Esophagus muscularis mucosa (tissue), 4 donors: Measurements from ENCODE around the gene HOXD11. TPM values are rescaled to one million over a fixed set of nuclear protein-coding genes. Genes with fewer than 3 reads are reported as not detected.

Experiments
- DNase-seq: peaks from one replicate; pipeline ENCODE4 v3.0.0-alpha.2; 2017; ENCODE audit errors: extremely low spot score
- H3K27ac ChIP-seq, 4 donors: fragments of 200-600 bp; sonication (generic); replicated peaks in 1 of 4; 1 replicate in 3 of 4; 2 replicates in 1 of 4; pipeline ENCODE4 v1.5.1; 2016 to 2019; ENCODE audit warnings: mild to moderate bottlenecking in 1 of 4
- H3K27me3 ChIP-seq, 4 donors: fragments of 200-600 bp; sonication (generic); one replicate each; pipeline versions ENCODE4 v1.5.1 to v1.6.0; 2016 to 2019
- H3K36me3 ChIP-seq, 4 donors: fragments of 200-600 bp; sonication (generic); one replicate each; pipeline ENCODE4 v1.5.1; 2016 to 2019
- H3K4me1 ChIP-seq, 4 donors: fragments of 200-600 bp; sonication (generic); one replicate each; pipeline ENCODE4 v1.5.1; 2016 to 2019
- H3K4me3 ChIP-seq, 4 donors: fragments of 200-600 bp; sonication (generic); 1 replicate in 2 of 4; 2 replicates in 2 of 4; pipeline ENCODE4 v1.5.1; 2016 to 2019; ENCODE audit warnings: mild to moderate bottlenecking in 4 of 4, moderate library complexity in 1 of 4
- H3K9me3 ChIP-seq, 4 donors: fragments of 200-600 bp; sonication (generic); 1 replicate in 3 of 4; 2 replicates in 1 of 4; pipeline ENCODE4 v1.5.1; 2016 to 2019
- EP300 ChIP-seq: sonication (generic); formaldehyde crosslinking; IDR thresholded peaks from one replicate; pipeline ENCODE4 v1.6.1; 2017; ENCODE audit warnings: antibody characterized with exemption
- POLR2A ChIP-seq: fragments of 450-650 bp; IDR thresholded peaks from one replicate; pipeline ENCODE4 v1.6.1; 2017; ENCODE audit warnings: antibody characterized with exemption, moderate library complexity, mild to moderate bottlenecking, low read depth
- POLR2AphosphoS5 ChIP-seq, 2 donors: sonication (generic); formaldehyde crosslinking; IDR thresholded peaks; one replicate each; pipeline ENCODE4 v1.6.1; 2017; ENCODE audit warnings: antibody characterized with exemption in 2 of 2
- WGBS: methylation state at CpG from one replicate; pipeline ENCODE4 v1.1.5; 2018; 5-methylcytosine and 5-hydroxymethylcytosine counted together
- intact Hi-C: fragments of 100-400 bp; cut with DNase I; formaldehyde crosslinking; loops from one replicate; pipeline ENCODE4 v1.15.1; 2023
- total RNA-seq, 4 donors: library from RNA; depleted of rRNA; stranded (reverse); fragments of >200 nt; gene quantifications; one replicate each; pipeline versions ENCODE4 v1.1.0 to v1.2.1, GENCODE V29; 2016
- TF ChIP-seq, protein P1 (sequence below), 3 experiments: fragments of 200-600 bp in 2 of 3; fragments of 450-650 bp in 1 of 3; sonication (generic) in 2 of 3; IDR thresholded peaks; one replicate each; pipeline ENCODE4 v1.5.1; 2017 to 2019; ENCODE audit warnings: antibody characterized with exemption in 3 of 3, mild to moderate bottlenecking in 2 of 3, moderate library complexity in 1 of 3

HOXD11 gene
- total RNA-seq, 4 donors from 2014 or later = not detected

- Histone ChIP-seq H3K27ac (no peak overlapping the region), H3K27me3 (peaks cover 0 to 100% (median 96%) of the 10 kb centered on the region in 4 donors), H3K9me3 (no peaks in the 10 kb centered on the region), H3K36me3 (no peaks in the 10 kb centered on the region), H3K4me3 (no peak overlapping the region), H3K4me1 (peaks cover 11 to 46% (median 41%) of the 10 kb centered on the region in 4 donors)
- no peak for TF ChIP-seq EP300
- TF ChIP-seq, protein P1, sequence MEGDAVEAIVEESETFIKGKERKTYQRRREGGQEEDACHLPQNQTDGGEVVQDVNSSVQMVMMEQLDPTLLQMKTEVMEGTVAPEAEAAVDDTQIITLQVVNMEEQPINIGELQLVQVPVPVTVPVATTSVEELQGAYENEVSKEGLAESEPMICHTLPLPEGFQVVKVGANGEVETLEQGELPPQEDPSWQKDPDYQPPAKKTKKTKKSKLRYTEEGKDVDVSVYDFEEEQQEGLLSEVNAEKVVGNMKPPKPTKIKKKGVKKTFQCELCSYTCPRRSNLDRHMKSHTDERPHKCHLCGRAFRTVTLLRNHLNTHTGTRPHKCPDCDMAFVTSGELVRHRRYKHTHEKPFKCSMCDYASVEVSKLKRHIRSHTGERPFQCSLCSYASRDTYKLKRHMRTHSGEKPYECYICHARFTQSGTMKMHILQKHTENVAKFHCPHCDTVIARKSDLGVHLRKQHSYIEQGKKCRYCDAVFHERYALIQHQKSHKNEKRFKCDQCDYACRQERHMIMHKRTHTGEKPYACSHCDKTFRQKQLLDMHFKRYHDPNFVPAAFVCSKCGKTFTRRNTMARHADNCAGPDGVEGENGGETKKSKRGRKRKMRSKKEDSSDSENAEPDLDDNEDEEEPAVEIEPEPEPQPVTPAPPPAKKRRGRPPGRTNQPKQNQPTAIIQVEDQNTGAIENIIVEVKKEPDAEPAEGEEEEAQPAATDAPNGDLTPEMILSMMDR (IDR thresholded peaks at IDR 0.05) = no peak
- TF ChIP-seq POLR2A = no peak
- TF ChIP-seq POLR2AphosphoS5 (IDR thresholded peaks at IDR 0.05) = no peak
- intact Hi-C loops = no loop called here
- WGBS = 7% methylated on average over 5 of the region's 35 CpGs
- no peak for DNase-seq
Measured at GRCh38 chr2:176098366-176099158, 8.5 kb upstream of the HOXD11 start.

DNA sequence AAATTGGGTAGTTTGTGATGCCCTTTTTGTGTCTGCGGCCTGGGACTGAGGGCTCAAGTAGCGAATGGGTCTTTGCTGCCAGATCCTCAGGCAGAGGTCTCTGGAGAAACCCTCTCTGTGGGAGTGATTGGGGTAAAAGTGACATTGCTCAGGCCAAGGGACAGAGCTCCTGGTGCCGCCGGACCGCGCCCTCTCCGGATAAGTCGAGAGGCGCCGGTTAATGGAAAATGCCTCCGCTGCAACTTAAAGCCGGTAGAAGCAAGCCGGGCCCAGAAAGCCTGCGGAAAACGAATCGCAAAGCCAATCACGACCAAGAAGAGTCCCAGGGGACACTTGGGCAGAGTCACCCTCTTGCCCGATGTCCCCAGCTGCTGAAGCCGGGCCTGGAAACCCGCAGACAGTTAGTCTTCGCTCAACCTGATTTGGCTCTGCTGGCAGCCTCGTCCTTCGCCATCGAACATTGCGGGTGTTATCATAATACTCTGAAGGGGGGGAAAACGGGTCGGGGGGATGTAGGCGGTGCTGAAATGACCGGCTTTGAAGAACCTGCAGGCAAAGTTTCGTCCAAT lies 7.8 kb upstream of the HOXD11 start:
- intact Hi-C loops = no loop called here
- Histone ChIP-seq H3K9me3 (no peaks in the 10 kb centered on the region), H3K4me1 (peaks cover 14 to 50% (median 47%) of the 10 kb centered on the region in 4 donors), H3K4me3 (no peak overlapping the region), H3K36me3 (no peaks in the 10 kb centered on the region), H3K27ac (no peak overlapping the region), H3K27me3 (peaks cover under 1 to 100% (median 96%) of the 10 kb centered on the region in 4 donors)
- 8% methylated on average over 24 of the region's 30 CpGs for WGBS
- TF ChIP-seq, protein P1 (IDR thresholded peaks at IDR 0.05) = no peak
- TF ChIP-seq POLR2A (no peak), POLR2AphosphoS5 (IDR thresholded peaks at IDR 0.05) (no peak), EP300 (no peak)
- no peak for DNase-seq

- intact Hi-C loops = no loop called here
- no peak for DNase-seq
- H3K4me3 ChIP-seq = no peak within 1 kb of the TSS
- no peaks in the 10 kb centered on the region for H3K36me3 ChIP-seq
- H3K27ac ChIP-seq = no peak within 1 kb of the TSS
- WGBS = 6% methylated on average over 34 of the region's 70 CpGs
- H3K27me3 ChIP-seq = peaks cover 6 to 100% (median 96%) of the 10 kb centered on the region in 4 donors
- TF ChIP-seq EP300 (no peak), POLR2AphosphoS5 (IDR thresholded peaks at IDR 0.05) (no peak), POLR2A (no peak)
- TF ChIP-seq, protein P1 (IDR thresholded peaks at IDR 0.05) = no peak
- H3K9me3 ChIP-seq = no peaks in the 10 kb centered on the region
- H3K4me1 ChIP-seq = peaks cover 21 to 57% (median 54%) of the 10 kb centered on the region in 4 donors
Measured at GRCh38 chr2:176099728-176100546, 7.1 kb upstream of the HOXD11 start, which contains the start of gene HOXD12. TSS of gene HOXD12 (plus strand) at chr2:176099795. CDS start at chr2:176099802, 7 bp downstream.

DNA sequence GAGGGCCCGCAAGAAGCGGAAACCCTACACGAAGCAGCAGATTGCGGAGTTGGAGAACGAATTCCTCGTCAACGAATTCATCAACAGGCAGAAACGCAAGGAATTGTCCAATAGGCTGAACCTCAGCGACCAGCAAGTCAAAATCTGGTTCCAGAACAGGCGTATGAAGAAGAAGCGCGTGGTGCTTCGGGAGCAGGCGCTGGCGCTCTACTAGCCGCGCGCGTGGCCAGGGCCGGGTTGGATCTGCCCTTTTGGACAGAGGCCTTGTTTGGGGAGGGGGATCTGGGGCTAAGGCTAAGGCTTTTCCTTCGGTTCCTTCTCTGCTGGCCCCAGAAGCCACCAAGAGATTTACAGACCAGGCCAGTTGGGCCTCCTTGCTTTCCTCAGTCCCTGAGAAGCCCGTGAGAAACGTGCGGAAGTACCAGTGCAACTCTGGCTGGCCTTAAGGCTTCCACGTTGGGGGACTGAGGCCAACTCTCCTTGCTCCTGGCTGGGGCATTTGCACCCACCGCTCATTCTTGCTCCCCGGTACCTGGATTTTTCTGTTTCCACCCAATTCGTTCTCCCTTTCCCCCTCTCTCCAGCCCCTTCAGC lies 6.4 kb upstream of the HOXD11 start:
- H3K27ac ChIP-seq = no peak overlapping the region
- WGBS = 9% methylated on average over 17 of the region's 28 CpGs
- no peak overlapping the region for H3K4me3 ChIP-seq
- H3K4me1 ChIP-seq = peaks cover 21 to 64% (median 61%) of the 10 kb centered on the region in 4 donors
- intact Hi-C loops = no loop called here
- no peaks in the 10 kb centered on the region for H3K36me3 ChIP-seq
- H3K9me3 ChIP-seq = no peaks in the 10 kb centered on the region
- DNase-seq = no peak
- H3K27me3 ChIP-seq = peaks cover 6 to 100% (median 96%) of the 10 kb centered on the region in 4 donors
- TF ChIP-seq, protein P1 (IDR thresholded peaks at IDR 0.05) = no peak
- TF ChIP-seq POLR2AphosphoS5 (IDR thresholded peaks at IDR 0.05) = no peak
- TF ChIP-seq POLR2A = no peak
- no peak for TF ChIP-seq EP300
